Measurements from ENCODE around the gene ASCL3.

The ASCL3 gene

GRCh38 chr11:8925711-8926110 lies 17.1 kb downstream of the ASCL3 start:
- TF ChIP-seq CTCF (IDR thresholded peaks at IDR 0.05; ENCODE audit: low read depth, low read length, missing control alignments) = no peak
- H3K4me3 ChIP-seq (replicated peaks; ENCODE audit: low read depth, low read length) = no peak overlapping the region
- no peak for DNase-seq (ENCODE audit: extremely low read depth, low read depth)

- TF ChIP-seq CTCF (IDR thresholded peaks at IDR 0.05; ENCODE audit: low read depth, low read length, missing control alignments) = no peak
- H3K4me3 ChIP-seq (replicated peaks; ENCODE audit: low read depth, low read length) = no peak overlapping the region
- no peak for DNase-seq (ENCODE audit: extremely low read depth, low read depth)
Observed at GRCh38 chr11:8922691-8923090, 20.1 kb downstream of the ASCL3 start.

GRCh38 chr11:8917157-8917825 lies 25.5 kb downstream of the ASCL3 start:
- no peak for TF ChIP-seq CTCF (IDR thresholded peaks at IDR 0.05; ENCODE audit: low read depth, low read length, missing control alignments)
- H3K4me3 ChIP-seq (replicated peaks; ENCODE audit: low read depth, low read length) = no peak overlapping the region
- peak; percentile 76 for DNase-seq (ENCODE audit: extremely low read depth, low read depth)

GRCh38 chr11:8914661-8915018 lies 28.2 kb downstream of the ASCL3 start:
- TF ChIP-seq CTCF (IDR thresholded peaks at IDR 0.05; ENCODE audit: low read depth, low read length, missing control alignments) = no peak
- no peak for DNase-seq (ENCODE audit: extremely low read depth, low read depth)
- no peak overlapping the region for H3K4me3 ChIP-seq (replicated peaks; ENCODE audit: low read depth, low read length)

GRCh38 chr11:8913961-8914660 lies 28.7 kb downstream of the ASCL3 start:
- H3K4me3 ChIP-seq (replicated peaks; ENCODE audit: low read depth, low read length) = peak overlapping the region; percentile 17; the same call in 1 of the 2 replicates
- no peak for DNase-seq (ENCODE audit: extremely low read depth, low read depth)
- peak; percentile 75 for TF ChIP-seq CTCF (IDR thresholded peaks at IDR 0.05; ENCODE audit: low read depth, low read length, missing control alignments)

GRCh38 chr11:8911029-8911823 lies 31.6 kb downstream of the ASCL3 start, which contains the start of gene AKIP1:
Gene AKIP1 (plus strand): TSS chr11:8911189. CDS start chr11:8911450, 261 bp downstream.
- H3K4me3 ChIP-seq (replicated peaks; ENCODE audit: low read depth, low read length) = peak within 1 kb of the TSS; percentile 89
- no peak for TF ChIP-seq CTCF (IDR thresholded peaks at IDR 0.05; ENCODE audit: low read depth, low read length, missing control alignments)
- peak; percentile 81 for DNase-seq (ENCODE audit: extremely low read depth, low read depth)

Measured in HFF-Myc (cell line).